T1000 (cell line): ENCODE results near the gene TRERF1.

Source experiments
- DNase-seq: peaks from one replicate; lab custom pipeline; 2025; ENCODE audit warnings: mixed read lengths; lab: John Stamatoyannopoulos, UW

TRERF1 gene

DNA sequence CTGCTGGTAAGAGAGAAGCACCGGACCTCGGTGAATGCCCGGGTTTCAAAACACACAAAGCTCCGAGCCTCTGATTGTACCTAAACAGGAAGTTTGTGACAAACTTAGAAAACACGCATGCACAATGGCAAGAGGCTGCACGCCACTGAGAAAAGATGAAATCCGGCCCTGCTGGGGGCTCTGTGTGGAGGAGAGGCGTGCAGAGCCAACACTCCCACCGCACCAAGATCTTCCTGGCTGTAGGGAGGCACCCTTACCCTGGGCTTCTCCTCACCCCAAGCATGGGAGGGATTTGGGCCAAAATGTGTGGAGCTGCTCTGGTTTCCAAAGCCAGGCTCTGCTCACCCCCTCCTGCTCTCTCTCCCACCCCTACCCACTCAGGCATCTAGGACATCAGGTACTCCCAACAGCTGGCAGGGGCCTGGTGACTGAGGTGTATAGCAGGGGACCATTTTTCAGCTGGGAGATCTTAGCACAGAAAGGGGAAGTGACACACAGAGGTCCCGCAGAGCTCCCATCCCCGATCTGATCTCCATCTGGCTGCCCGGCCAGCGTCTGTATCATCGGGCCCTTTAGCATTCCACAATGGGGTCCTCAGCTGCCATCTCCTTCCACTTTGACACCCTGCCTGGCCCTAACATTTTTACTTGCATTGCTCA lies 84.2 kb downstream of the TRERF1 start:
- DNase-seq, result no peak

DNA sequence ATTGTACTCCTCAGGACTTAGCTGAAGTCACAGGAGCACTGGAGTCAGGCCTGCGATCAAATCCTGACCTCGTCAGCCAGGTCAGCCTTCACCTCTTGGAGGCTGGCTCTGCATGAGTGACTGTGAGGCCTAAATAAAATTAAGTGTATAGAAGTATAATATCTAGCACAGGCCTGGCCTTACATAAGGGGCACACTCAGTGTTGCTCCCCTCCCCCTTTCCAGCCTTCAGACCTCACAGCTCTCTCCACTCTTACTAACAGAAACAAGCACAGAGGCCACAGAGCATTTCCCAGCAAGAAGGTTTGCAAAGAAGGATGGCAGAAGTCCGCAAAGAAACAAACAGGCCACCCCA lies 84.8 kb downstream of the TRERF1 start:
- DNase-seq, result no peak

DNA sequence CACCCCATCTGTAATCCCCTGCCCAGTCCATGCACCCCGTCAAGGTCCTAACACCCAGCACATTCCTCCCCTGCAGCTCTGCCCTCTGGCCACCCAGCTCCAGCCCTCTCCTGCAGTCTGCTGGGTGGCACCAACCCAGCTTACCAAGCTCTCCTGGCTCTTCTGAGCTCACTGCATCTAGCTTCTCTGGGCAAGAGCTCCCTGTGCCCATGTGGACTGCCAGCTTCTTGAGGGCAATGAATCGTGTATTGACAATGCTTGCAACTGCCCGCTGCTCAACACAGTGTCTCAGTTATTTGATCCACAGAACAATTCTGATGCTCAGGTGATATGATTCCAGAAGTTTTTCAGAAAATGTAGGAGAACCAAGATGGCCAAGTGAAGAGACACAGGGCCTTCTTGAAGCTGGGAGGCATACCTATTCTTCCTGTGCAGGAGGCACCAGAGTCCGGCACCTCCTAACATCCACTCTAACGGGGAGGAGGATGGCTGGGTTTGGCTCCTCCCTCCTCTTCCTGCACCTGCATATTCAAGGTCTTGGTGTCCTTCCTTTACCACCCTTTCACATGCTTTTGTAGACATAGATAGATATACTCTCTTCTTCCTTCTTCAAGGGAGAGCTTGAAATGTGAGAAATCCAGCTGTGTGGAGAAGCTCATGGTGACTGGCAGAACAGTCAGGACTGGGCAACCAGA lies 85.6 kb downstream of the TRERF1 start:
- no peak for DNase-seq

DNA sequence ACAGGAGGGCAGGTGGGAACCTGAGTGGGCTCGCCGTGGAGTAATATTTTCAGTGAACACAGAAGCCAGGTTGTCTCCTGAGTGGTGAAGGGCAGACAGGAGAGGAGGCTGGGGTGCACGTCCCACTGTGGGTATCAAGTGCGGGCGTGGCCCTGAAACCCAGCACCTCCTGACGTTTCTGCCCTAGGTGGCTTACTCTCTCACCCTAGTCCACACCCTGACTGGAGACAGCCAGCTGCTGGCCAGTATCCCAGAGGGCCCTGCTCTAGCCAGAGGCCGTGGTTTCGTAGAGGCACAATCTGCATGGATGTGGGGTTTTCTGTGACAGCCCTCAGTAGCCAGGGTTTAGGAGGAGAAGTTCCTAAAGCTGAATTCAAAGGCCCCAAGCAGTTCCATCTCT lies 86.7 kb downstream of the TRERF1 start:
- no peak for DNase-seq

DNA sequence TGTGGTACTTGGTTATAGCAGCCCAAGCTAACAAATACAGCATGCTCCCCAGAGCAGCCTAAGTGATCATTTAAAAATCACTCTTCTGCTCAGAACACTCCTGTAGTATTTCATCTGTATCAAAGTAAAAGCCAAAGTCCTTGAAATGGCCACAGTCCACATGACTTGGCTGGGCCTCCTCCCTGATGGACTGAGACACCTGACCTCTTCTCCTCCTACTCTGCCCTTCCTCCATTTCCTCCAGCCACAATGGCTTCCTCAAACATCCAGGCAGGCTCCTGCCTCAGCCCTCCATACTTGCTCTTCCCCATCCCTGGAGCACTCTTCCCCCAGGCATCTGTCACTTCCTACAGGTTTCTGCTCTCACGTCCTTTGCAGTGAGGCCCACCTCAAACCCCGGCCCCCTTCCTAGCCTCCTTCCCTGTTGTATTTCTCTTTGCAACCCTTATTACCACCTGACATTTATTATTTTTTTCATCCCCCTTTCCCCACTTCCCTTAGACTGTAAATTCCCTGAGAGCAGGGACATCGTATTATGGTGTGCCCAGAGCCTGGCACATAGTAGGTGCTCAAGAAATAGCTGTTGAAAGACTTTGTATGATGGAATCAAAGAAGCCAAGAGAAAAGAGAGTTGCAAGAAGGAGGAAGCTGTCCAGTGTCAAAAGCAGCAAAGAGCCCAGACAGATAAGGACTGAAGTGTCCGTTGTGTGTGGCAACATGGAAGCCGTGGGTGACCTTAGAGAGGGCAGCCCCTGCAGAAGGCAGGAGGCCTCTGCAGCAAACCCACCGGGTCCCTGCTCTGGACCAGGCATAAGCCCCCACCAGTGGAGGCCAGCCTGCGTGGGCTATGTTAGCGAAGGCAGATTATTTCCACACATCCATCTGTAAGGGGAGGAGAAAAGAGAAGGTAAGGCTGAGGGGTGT lies 87.5 kb downstream of the TRERF1 start:
- DNase-seq, result no peak

DNA sequence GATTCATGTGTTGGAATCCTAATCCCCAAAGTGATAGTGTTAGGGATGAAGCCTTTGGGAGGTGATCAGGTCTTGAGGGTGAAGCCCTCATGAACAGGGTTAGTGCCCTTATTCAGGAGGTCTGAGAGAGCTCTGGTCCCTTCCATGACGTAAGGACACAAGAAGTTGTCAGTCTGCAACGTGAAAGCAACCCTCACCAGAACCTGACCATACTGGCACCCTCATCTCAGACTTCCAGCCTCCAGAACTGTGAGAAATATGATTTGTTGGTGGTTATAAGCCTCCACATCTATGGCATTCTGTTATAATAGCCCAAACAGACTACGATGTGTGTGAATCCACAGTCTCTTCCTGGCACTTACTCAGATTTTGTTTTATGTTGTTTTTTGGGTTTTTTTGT lies 90.7 kb downstream of the TRERF1 start:
- no peak for DNase-seq

DNA sequence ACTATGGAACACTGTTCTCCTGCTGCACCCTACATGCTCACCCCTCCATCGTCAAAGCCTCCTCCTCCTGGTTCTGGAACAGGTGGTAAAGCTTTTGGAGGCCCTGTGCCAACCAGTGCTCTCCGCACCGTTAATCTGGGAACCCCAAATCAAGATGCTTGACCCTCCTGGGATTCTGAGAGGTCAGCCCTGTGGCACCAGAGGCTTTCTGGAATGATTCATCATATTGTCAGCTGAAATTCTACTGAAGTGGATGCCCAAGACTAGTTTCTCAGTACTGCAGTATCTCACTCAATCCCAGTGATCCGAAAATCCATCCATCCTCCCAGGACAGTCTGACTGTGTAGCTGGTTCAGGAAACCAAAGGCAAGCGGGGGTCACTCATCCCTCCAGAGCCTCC lies 92.7 kb downstream of the TRERF1 start:
- DNase-seq, result no peak

DNA sequence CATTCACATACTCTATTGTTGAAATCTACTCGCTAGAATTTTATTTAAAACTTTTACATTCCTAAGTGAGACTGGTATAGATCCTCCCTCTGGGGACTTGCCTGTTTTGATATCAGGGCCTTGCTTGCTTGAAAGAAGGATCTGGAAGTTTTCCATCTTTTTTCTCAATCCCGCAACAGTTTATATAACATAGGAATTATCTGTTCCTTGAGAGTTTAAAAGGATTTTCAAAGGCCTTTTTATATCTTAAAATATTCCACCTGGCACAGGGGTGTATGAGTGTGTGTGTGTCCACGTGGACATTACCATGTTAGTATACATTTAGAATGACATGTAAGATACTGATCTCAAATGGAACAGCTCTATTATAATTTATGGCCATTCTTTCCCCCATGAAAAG lies 96.3 kb downstream of the TRERF1 start:
- DNase-seq, result no peak

DNA sequence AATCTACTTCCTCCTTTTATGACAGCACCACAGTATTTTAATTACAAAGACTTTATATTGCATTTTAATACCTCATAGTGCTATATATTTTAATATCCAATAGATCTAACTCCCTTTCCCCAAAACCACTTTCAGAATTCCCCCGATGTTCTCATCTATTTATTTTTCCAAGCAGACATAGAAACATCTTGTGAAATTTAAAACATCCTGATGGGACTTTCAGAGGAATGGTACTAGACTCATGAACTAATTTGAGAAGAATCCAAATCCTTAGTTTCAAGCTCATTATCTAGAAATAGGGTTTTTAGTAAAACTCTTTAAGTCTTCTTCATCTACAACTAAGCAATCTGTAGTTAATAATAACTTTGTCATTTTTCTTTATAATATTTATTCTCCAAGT lies 97.0 kb downstream of the TRERF1 start:
- no peak for DNase-seq

DNA sequence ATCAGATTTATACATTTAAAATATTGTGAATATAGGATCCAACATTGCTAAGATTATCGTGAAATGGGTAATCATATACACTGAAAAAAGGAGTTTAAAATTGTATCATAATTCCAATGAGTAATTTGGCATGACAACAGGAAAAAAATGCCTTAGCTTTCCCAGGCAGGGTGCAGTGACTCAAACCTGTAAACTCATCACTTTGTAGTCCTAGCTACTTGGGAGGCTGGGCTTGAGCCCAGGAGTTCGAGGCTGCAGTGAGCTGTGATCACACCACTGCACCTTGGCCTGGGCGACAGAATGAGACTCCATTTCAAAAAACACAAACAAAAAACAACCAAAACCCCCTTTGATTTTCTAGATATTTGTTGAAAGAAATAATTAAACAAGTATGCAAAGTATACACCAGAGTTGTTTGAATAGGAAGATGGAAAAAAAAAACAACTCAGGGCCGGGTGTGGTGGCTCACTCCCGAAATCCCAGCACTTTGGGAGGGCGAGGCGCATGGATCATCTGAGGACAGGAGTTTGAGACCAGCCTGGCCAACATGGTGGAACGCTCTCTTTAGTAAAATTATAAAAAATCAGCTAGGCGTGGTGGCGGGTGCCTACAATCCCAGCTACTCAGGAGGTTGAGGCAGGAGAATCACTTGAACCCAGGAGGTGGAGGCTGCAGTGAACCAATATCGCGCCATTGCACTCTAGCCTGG lies 98.7 kb downstream of the TRERF1 start:
- DNase-seq, result peak; percentile 26

DNA sequence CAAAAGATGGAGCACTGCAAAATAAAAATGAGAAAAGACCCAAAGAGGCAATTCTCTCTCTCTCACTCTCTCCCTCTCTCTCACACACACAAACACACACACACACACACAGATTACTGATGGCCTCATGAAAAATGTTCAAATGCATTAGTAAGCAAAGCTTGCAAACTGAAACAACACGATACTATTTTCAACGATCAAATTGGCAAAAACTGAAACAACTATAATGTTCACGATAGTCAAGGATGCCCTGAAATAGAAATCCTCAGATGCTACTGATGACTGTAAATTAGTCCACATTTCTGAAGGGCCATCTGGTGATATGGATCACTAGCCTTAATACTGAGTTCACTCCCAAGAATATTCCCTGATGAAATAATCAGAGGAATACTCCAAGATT lies 100.8 kb downstream of the TRERF1 start:
- DNase-seq, result no peak

DNA sequence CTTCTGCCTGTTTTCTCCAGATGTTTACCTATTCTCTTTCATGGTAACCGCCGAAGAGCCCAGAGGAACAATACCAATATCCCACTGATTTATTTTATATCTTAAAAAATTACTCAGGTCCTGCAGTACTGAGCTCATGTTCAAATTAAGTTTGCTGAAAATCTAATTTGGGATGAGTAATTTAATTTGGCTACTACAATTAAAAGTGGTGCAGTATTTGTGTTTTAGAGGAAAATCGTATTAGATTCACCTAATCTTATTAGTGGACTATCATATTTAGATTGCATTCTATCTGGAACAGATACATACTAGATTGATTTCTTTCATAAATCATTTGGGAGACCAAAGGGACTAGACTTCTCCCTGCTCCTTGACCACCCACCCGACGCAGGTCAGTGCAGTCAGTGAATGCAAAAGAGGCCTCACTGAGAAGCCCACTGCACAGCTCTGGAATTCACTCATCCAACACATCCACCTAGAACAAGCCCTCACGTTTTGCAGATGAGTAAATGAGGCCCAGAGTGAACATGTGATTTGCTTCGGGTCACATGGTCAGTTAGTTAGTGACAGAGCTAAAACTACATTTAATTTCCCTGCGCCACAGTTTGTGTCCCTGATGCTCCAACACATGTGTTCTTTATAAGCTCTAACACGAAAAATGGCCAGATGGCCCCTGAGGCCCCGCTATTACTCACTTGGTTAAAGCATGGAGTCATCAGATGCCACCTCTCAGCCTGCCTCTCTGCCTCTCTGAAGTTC lies 101.8 kb downstream of the TRERF1 start:
- no peak for DNase-seq

DNA sequence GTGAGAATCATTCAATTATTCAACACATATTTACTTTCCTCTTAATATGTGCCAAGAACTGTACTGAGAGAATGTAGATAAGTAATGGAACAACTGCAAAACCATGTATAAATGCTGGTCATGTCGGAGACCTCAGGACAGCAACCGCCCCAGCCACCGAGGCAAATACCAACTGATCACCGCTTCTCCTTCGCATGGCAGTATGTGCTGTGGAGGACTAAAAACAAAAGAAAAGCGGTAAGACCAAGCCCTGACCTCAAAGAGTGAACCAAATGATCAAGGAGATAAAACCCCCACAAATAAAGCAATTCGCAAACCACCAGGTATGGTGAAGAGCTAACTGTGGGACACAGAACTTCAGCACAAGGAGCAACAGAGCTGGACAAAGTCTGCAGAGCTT lies 104.3 kb downstream of the TRERF1 start:
- no peak for DNase-seq

DNA sequence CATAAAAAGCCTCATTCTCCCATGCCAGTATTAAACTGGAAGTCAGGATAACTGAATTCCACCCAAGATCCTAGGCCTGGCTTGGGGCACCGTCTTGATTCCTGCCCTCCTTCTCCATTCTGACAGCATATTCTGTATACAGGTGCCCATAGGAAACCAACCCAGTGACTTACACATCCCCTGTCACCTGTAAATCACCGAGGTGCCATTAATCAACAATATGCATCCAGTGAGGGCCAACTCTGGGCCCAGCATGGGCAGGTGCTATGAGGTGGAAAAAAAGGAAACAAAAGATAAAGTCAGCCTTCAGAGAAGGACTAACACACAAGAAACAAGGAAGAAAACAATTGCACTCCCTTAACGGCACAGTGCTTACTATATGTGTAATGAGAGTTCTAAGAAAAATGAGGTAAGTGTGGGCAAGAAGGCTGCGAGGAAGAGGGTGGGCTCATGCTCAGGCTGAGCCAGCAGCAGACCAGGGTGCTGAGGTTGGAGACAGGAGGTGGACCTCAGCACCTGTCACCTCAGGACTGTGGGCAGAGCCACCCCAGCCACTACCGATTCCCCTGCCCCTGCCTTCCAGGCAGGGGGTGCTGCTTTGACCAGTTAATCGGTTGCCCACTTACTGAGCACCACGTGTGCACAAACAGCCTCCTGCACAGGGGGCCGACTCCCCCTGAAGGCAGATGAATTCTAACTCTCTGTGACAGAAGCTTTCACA lies 105.9 kb downstream of the TRERF1 start:
- no peak for DNase-seq

DNA sequence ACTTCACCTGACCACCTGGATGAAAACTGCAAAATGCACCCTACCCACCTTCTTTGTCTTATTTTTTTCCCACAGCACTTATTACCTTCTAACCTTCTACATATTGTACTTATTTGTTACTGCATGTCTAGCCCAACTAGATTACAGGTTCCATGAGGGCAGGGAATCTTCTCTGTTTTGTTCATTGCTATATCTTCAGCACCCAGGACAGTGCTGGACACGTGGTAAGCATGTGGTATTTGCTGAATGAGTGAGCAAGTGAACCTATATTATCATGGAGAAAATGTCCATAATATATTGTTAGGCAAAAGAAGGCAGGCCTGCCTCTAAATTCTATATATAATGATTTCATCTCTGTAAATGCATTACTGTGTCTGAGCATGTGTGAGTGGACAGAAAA lies 107.0 kb downstream of the TRERF1 start:
- DNase-seq, result no peak

DNA sequence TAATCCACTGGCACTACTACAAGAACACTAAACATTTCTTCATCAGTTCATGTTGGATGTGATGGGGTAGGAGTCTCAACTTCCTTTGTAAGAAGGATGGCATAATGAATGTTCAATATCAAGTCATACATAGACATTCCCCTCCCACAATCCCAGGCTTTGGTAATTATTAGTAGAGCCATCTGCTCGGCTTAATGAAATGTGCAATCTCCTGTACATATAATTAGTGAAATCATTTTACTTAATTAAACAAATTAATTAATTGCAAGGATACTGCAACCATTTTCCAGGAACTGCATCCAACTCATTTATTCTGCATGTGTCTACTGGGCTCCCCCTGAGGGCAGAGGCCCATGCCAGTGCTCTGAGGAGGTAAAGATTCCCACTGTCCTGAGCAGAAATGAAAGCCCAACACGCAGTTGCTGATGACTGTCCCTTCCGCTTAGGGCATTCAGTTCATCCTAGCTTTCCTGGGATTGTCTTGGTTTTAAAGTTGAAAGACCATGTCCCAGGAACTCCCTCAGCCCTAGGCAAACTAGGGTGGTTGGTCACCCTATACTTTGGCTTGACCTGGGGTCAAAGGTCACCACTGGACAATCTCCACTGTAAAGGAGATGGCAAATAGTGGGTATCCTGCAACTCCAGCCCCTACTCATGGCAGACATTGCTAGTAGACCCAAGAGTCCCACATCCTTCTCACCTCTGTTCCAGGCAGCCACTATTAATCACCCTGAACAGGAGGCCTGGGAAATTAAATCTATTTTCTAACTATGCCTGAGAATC lies 109.8 kb downstream of the TRERF1 start:
- no peak for DNase-seq

DNA sequence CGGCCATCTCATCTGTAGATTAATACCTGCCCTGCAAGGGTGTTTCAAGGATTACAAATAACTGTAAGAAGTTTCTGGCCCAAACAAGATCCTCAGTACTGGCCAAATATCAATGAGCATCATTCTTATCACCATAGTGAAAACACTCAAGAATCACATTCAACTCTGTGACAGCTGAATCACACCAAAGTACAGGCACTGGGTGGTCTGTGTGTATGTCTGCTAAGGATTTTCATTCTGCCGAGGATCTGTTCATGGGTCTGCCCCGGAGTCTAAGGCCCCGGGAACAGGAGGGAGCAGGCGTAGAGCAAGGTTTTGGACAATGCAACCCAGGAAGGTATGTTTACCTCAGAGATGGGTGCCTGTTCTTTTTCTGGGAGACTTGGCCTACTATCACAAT lies 110.5 kb downstream of the TRERF1 start:
- DNase-seq, result no peak

DNA sequence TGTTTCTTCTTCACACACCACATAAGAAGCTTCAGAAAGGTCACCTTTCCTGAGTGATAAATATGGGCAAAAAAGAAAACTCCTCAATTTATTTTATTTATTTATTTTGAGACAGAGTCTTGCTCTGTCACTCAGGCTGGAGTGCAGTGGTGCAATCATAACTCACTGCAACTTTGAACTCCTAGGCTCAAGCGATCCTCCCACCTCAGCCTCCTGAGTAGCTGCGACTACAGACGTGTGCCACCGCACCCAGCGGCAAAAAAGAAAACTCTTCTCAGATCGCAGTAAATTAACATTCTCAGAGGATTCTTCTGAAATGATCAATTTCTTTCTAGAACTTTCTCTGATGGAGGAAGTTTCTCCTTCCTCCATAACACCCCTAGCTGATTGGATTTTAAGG lies 111.2 kb downstream of the TRERF1 start:
- no peak for DNase-seq

DNA sequence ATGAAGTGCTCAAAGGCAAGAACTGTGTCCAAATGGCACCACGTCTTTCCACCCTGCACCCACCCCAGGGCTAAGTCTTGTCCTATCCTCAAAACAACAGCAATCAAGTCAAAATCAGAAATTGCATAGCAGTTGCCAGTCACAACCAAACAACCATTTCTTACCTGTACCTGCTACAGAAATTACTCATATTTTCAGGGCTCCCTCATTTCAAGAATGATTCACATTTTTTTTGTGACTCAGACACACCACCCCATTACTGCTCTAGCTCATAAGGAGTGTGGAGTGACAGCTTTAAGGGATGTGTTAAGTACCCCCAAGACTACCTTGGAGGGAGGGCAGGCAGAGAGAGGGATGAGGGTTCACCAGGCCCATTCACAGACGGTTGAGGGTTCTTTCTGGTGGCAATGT lies 111.7 kb downstream of the TRERF1 start:
- no peak for DNase-seq

DNA sequence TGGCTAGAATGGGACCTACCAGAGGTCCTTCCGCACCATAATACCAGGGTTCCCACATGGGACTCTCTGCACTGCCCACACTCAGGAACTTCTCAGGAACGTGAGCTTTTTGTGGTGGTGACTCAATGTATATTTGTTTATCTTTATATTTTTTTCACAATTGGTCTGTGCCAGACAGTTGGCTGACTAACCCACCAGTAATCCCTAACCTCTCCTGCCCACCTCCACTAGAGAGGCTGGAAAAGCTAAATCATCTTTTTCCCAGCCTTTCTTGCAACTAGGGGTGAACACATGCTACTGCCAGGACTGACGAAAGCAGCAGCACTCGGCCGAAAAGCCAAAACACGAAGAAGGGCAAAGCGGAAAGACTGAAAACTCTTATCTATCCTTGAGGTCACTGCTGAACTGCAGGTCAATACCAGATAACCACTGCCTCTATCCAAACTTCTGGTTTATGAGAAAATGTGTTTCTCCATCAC lies 112.9 kb downstream of the TRERF1 start:
- DNase-seq, result peak; percentile 84
